Tibial artery (tissue), 4 donors: ENCODE results near the gene ACAP3.

Experiments
- DNase-seq, 2 donors: peaks; one replicate each; pipeline ENCODE4 v3.0.0-alpha.2; 2019
- H3K27ac ChIP-seq, 2 donors: fragments of 200-600 bp; sonication (generic) in 1 of 2; 1 replicate in 1 of 2; 2 replicates in 1 of 2; pipeline ENCODE4 v1.5.1; 2018 to 2019; ENCODE audit warnings: mild to moderate bottlenecking in 1 of 2
- H3K27me3 ChIP-seq, 2 donors: fragments of 200-600 bp; sonication (generic) in 1 of 2; one replicate each; pipeline versions ENCODE4 v1.5.1 to v1.6.0; 2016 to 2019
- H3K36me3 ChIP-seq, 3 donors: fragments of 200-600 bp; sonication (generic) in 2 of 3; one replicate each; pipeline ENCODE4 v1.5.1; 2016 to 2019; ENCODE audit warnings: mild to moderate bottlenecking in 2 of 3
- H3K4me1 ChIP-seq, 4 donors: fragments of 200-600 bp; sonication (generic) in 2 of 4; 1 replicate in 3 of 4; 2 replicates in 1 of 4; pipeline ENCODE4 v1.5.1; 2016 to 2019
- H3K4me3 ChIP-seq, 2 donors: fragments of 200-600 bp; sonication (generic) in 1 of 2; 1 replicate in 1 of 2; 2 replicates in 1 of 2; pipeline ENCODE4 v1.5.1; 2018 to 2019; ENCODE audit warnings: mild to moderate bottlenecking in 2 of 2
- H3K9me3 ChIP-seq, 3 donors: fragments of 200-600 bp; sonication (generic) in 1 of 3; one replicate each; pipeline ENCODE4 v1.5.1; 2016 to 2019
- intact Hi-C: fragments of 100-400 bp; cut with DNase I; formaldehyde crosslinking; loops from one replicate; pipeline ENCODE4 v1.15.0; 2023; ENCODE audit warnings: low total_unique reads
- TF ChIP-seq, protein P1 (sequence below), 2 experiments: fragments of 200-600 bp in 1 of 2; fragments of 450-650 bp in 1 of 2; IDR thresholded peaks; one replicate each; pipeline ENCODE4 v1.5.1; 2017 to 2019; ENCODE audit warnings: antibody characterized with exemption in 2 of 2, mild to moderate bottlenecking in 1 of 2, moderate library complexity in 1 of 2

ACAP3 gene

GRCh38 chr1:1338278-1338677 is 30.5 kb upstream of the ACAP3 start:
- no peak overlapping the region for H3K27ac ChIP-seq
- no peak for DNase-seq
- TF ChIP-seq, protein P1, sequence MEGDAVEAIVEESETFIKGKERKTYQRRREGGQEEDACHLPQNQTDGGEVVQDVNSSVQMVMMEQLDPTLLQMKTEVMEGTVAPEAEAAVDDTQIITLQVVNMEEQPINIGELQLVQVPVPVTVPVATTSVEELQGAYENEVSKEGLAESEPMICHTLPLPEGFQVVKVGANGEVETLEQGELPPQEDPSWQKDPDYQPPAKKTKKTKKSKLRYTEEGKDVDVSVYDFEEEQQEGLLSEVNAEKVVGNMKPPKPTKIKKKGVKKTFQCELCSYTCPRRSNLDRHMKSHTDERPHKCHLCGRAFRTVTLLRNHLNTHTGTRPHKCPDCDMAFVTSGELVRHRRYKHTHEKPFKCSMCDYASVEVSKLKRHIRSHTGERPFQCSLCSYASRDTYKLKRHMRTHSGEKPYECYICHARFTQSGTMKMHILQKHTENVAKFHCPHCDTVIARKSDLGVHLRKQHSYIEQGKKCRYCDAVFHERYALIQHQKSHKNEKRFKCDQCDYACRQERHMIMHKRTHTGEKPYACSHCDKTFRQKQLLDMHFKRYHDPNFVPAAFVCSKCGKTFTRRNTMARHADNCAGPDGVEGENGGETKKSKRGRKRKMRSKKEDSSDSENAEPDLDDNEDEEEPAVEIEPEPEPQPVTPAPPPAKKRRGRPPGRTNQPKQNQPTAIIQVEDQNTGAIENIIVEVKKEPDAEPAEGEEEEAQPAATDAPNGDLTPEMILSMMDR (IDR thresholded peaks at IDR 0.05), result no peak
- H3K27me3 ChIP-seq, result no peaks in the 10 kb centered on the region
- H3K4me3 ChIP-seq, result no peak overlapping the region
- peaks cover 15 to 71% (median 61%) of the 10 kb centered on the region in 3 donors for H3K36me3 ChIP-seq
- no peaks in the 10 kb centered on the region for H3K9me3 ChIP-seq
- H3K4me1 ChIP-seq, result peaks cover 0 to 6% (median 0%) of the 10 kb centered on the region in 4 donors
- intact Hi-C loops, result no loop called here

DNA sequence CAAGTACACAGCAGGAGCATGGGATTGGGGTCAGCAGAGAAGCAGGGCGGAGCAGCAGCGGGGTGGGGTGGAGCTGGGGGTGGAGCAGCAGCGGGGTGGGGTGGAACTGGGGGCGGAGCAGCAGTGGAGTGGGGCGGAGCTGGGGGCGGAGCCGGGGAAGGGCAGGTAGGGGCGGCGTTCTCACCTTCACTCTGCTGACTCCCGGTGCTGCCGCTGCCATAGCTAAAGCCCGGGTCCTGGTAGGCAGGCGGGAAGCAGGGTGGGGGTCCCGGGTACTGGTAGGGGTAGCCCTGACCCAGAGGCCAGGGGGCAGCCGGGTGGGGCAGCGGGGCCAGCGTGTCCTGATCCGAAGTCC is 30.0 kb upstream of the ACAP3 start:
- TF ChIP-seq, protein P1 (IDR thresholded peaks at IDR 0.05), result no peak
- Histone ChIP-seq H3K27me3 (no peaks in the 10 kb centered on the region), H3K36me3 (peaks cover 15 to 71% (median 61%) of the 10 kb centered on the region in 3 donors), H3K4me3 (no peak overlapping the region), H3K4me1 (peaks cover 0 to 11% (median 0%) of the 10 kb centered on the region in 4 donors), H3K9me3 (no peaks in the 10 kb centered on the region), H3K27ac (no peak overlapping the region)
- DNase-seq, result no peak
- intact Hi-C loops, result no loop called here

- intact Hi-C loops, result no loop called here
- Histone ChIP-seq H3K4me1 (peaks cover 0 to 16% (median 0%) of the 10 kb centered on the region in 4 donors), H3K36me3 (peaks cover 15 to 70% (median 61%) of the 10 kb centered on the region in 3 donors), H3K9me3 (no peaks in the 10 kb centered on the region), H3K27ac (no peak overlapping the region), H3K27me3 (no peaks in the 10 kb centered on the region), H3K4me3 (no peak overlapping the region)
- TF ChIP-seq, protein P1 (IDR thresholded peaks at IDR 0.05), result no peak
- no peak for DNase-seq
Measured at GRCh38 chr1:1336931-1337792, 29.4 kb upstream of the ACAP3 start.

GRCh38 chr1:1336446-1336845 is 28.7 kb upstream of the ACAP3 start:
- peaks cover 15 to 63% (median 56%) of the 10 kb centered on the region in 3 donors for H3K36me3 ChIP-seq
- H3K9me3 ChIP-seq, result no peaks in the 10 kb centered on the region
- no peak overlapping the region for H3K4me3 ChIP-seq
- no peak overlapping the region for H3K27ac ChIP-seq
- H3K27me3 ChIP-seq, result no peaks in the 10 kb centered on the region
- H3K4me1 ChIP-seq, result peaks cover 0 to 22% (median 0%) of the 10 kb centered on the region in 4 donors
- intact Hi-C loops, result no loop called here
- TF ChIP-seq, protein P1 (IDR thresholded peaks at IDR 0.05), result no peak
- DNase-seq, result no peak

DNA sequence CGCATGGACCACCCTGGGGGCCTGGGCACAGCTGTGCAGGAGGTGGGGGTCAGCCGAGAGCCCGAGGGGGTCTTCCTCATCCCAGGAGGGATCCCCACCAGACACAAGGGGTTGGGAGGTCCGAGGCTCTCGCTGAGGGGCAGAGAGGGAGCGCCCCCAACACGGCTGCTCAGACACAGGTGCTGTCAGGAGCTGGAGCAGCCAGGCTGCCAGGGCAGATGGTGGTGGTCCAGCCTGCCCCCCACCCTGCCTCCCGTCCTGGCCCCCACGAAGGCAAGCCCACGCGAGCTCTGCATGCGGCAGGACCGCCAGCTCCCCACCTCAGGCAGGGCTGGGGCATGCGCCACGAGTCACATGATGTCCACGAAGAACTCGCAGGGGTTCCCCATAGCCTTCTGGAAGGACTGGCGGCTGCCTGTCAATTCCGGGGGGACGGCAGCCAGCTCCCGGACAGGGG is 28.1 kb upstream of the ACAP3 start:
- Histone ChIP-seq H3K27me3 (no peaks in the 10 kb centered on the region), H3K36me3 (peaks cover 15 to 57% (median 53%) of the 10 kb centered on the region in 3 donors), H3K4me1 (peaks cover 0 to 28% (median 0%) of the 10 kb centered on the region in 4 donors), H3K27ac (no peak overlapping the region), H3K4me3 (no peak overlapping the region), H3K9me3 (no peaks in the 10 kb centered on the region)
- TF ChIP-seq, protein P1 (IDR thresholded peaks at IDR 0.05), result no peak
- DNase-seq, result no peak
- intact Hi-C loops, result no loop called here
